ENCODE data around the gene ASB16.

GRCh38 chr17:44212507-44213402, 42.3 kb downstream of the ASB16 start:
- no peak for TF ChIP-seq FOXM1 (IDR thresholded peaks at IDR 0.05; ENCODE audit: low read depth)
- TF ChIP-seq FOXM1 (CRISPR knock-in tag; IDR thresholded peaks at IDR 0.05; ENCODE audit: low read depth): no peak
- no peak for TF ChIP-seq TRIM25 (IDR thresholded peaks at IDR 0.05; ENCODE audit: borderline replicate concordance)
- TF ChIP-seq POLR2AphosphoS5 (IDR thresholded peaks at IDR 0.05; ENCODE audit: control insufficient read depth, insufficient read depth, low read depth, low read length): peak; percentile 5; the same call in 1 of the 2 replicates
- no peak for TF ChIP-seq CTCF (IDR thresholded peaks at IDR 0.05 in 2 of 3, conservative IDR thresholded peaks at IDR 0.05 in 1 of 3; ENCODE audit: insufficient read depth in 2 of 3, low read depth in 1 of 3, low read length in 3 of 3)
- TF ChIP-seq ZNF592 (IDR thresholded peaks at IDR 0.05): no peak
- no peak for TF ChIP-seq FIP1L1 (IDR thresholded peaks at IDR 0.05; ENCODE audit: low read depth, low read length, poor library complexity, severe bottlenecking)
- TF ChIP-seq MAFK (IDR thresholded peaks at IDR 0.05; ENCODE audit: low read length): no peak
- TF ChIP-seq POLR2A (conservative IDR thresholded peaks at IDR 0.05): peak; percentile 61
- no peak for TF ChIP-seq RCOR1 (IDR thresholded peaks at IDR 0.05; ENCODE audit: borderline replicate concordance in 1 of 2, low read depth in 2 of 2, low read length in 2 of 2)
- no peak for TF ChIP-seq ERF (CRISPR knock-in tag; IDR thresholded peaks at IDR 0.05)
- TF ChIP-seq MAX (CRISPR knock-in tag; IDR thresholded peaks at IDR 0.05): no peak
- TF ChIP-seq MYC (IDR thresholded peaks at IDR 0.05; ENCODE audit: low read depth, low read length): no peak
- TF ChIP-seq MYC (CRISPR knock-in tag; IDR thresholded peaks at IDR 0.05; ENCODE audit: borderline replicate concordance, low read depth): no peak
- TF ChIP-seq BRF2 (IDR thresholded peaks at IDR 0.05; ENCODE audit: borderline replicate concordance, insufficient read depth, insufficient read length): no peak
